PFSK-1 (cell line): Measurements from ENCODE around the gene GSC2.

Experiments used
- FOXP2 ChIP-seq: optimal IDR thresholded peaks from 2 replicates; pipeline ENCODE3; 2011; ENCODE audit warnings: borderline replicate concordance, control low read depth, inconsistent platforms; ENCODE audit not compliant: insufficient read depth; ENCODE audit errors: extremely low read length, extremely low read depth
- POLR2AphosphoS5 ChIP-seq: IDR thresholded peaks from 2 replicates; pipeline ENCODE4 v1.6.1; 2012; ENCODE audit warnings: low read depth, mild to moderate bottlenecking, control low read depth, low read length, moderate library complexity
- SIN3A ChIP-seq: IDR thresholded peaks from 2 replicates; pipeline ENCODE4 v1.6.1; 2012; ENCODE audit warnings: mild to moderate bottlenecking, low read length, moderate library complexity, borderline replicate concordance; ENCODE audit not compliant: insufficient read depth
- TAF1 ChIP-seq: IDR thresholded peaks from 2 replicates; pipeline ENCODE4 v1.6.1; 2012; ENCODE audit warnings: low read length, control low read depth, borderline replicate concordance; ENCODE audit not compliant: insufficient read depth
- TF ChIP-seq, protein P1 (sequence below), 2 experiments: IDR thresholded peaks; 2 replicates each; pipeline versions ENCODE4 v1.6.1 to v1.8.0; 2011 to 2012; ENCODE audit warnings: low read depth in 2 of 2, low read length in 2 of 2, control low read depth in 1 of 2, inconsistent platforms in 1 of 2, mild to moderate bottlenecking in 1 of 2, moderate library complexity in 1 of 2; ENCODE audit not compliant: insufficient read depth in 1 of 2

Gene GSC2

DNA sequence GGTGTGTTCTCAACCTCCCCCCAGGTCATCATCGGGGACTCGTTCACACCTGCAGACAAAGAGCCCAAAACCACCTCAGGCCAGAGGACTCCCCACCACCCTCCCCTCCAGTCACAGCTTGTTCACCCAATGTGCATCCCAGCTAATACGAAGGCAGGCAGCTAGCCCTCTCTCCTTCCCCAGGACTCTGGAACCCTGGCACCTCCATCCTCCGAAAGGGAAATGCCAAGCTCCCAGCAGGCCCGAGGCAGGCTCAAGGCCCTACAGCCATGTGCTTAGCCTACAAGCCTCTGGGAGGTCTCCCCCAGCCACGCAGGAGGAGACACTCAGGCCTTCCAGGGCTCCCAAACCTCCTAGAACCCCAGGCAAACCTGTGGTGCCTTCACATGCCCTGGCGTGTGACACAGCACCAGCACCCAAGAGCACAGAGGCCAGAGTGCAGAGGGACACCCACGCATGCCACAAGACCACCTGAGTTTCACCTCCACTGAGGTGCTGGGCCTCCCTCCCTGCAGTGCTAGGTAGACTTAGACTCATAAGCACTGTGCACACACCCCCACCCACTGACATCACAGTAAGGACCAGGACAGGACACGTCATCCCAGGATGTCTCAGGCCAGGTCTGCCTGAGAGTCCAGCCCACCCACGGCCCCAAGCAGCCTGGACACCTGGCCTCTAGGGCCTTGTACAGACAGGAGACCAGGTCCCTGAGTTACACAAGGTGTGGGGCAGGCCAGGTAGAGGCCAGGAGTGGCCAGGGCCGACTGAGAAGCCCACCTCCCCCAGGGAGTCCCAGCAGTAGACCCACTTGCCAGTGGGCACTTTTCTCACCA lies 12.5 kb downstream of the GSC2 start:
- TF ChIP-seq SIN3A = no peak
- TF ChIP-seq FOXP2 = no peak
- TF ChIP-seq, protein P1, sequence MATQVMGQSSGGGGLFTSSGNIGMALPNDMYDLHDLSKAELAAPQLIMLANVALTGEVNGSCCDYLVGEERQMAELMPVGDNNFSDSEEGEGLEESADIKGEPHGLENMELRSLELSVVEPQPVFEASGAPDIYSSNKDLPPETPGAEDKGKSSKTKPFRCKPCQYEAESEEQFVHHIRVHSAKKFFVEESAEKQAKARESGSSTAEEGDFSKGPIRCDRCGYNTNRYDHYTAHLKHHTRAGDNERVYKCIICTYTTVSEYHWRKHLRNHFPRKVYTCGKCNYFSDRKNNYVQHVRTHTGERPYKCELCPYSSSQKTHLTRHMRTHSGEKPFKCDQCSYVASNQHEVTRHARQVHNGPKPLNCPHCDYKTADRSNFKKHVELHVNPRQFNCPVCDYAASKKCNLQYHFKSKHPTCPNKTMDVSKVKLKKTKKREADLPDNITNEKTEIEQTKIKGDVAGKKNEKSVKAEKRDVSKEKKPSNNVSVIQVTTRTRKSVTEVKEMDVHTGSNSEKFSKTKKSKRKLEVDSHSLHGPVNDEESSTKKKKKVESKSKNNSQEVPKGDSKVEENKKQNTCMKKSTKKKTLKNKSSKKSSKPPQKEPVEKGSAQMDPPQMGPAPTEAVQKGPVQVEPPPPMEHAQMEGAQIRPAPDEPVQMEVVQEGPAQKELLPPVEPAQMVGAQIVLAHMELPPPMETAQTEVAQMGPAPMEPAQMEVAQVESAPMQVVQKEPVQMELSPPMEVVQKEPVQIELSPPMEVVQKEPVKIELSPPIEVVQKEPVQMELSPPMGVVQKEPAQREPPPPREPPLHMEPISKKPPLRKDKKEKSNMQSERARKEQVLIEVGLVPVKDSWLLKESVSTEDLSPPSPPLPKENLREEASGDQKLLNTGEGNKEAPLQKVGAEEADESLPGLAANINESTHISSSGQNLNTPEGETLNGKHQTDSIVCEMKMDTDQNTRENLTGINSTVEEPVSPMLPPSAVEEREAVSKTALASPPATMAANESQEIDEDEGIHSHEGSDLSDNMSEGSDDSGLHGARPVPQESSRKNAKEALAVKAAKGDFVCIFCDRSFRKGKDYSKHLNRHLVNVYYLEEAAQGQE (IDR thresholded peaks at IDR 0.05; ENCODE audit: insufficient read depth in 1 of 2, low read depth in 2 of 2, low read length in 2 of 2) = no peak
- no peak for TF ChIP-seq POLR2AphosphoS5
- TF ChIP-seq TAF1 = no peak

DNA sequence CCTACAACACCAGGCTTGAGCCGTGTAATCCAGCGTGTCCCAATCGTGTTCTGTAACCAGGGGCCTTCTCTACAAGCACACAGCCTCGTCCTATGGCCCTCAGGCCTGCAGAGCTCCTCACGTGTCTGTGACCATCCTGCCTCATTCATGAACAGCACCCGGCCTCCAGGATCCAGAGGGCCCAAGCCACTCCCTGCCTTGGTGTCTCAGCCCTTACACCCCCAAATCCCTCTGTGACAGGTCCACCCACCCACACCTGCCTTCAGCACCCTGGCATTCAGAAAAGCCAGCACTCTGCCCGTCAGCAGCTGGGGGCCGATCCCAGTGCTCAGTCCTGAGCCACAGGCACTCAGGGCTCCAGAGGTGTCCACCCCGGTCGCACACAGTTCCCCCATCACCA lies 13.2 kb downstream of the GSC2 start:
- no peak for TF ChIP-seq POLR2AphosphoS5
- no peak for TF ChIP-seq TAF1
- TF ChIP-seq, protein P1 (IDR thresholded peaks at IDR 0.05; ENCODE audit: insufficient read depth in 1 of 2, low read depth in 2 of 2, low read length in 2 of 2) = no peak
- no peak for TF ChIP-seq FOXP2
- no peak for TF ChIP-seq SIN3A

DNA sequence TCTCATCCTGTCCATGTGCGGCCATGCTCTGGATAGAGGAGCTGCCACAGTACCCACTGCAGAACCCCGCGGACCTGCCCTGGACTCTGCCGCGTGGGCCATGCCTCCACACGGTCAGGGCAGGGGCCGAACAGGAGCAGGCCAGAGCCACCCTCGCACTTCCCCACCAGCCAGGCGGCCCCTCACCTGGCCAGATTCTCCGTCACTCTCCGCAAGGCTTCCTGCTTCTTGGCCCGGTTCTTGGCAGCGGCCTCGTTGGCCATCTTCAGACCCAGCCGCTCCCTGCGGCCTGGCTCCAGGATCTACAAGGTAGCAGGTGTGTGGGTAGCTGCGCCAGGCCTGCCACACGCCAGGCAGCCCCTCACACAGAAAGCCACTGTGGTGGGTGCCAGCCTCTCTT lies 15.2 kb downstream of the GSC2 start:
- TF ChIP-seq SIN3A = no peak

- TF ChIP-seq, protein P1 (IDR thresholded peaks at IDR 0.05; ENCODE audit: insufficient read depth in 1 of 2, low read depth in 2 of 2, low read length in 2 of 2) = no peak
- TF ChIP-seq FOXP2 (no peak), TAF1 (no peak)
Measured at GRCh38 chr22:19134176-19134831, 15.8 kb downstream of the GSC2 start.

DNA sequence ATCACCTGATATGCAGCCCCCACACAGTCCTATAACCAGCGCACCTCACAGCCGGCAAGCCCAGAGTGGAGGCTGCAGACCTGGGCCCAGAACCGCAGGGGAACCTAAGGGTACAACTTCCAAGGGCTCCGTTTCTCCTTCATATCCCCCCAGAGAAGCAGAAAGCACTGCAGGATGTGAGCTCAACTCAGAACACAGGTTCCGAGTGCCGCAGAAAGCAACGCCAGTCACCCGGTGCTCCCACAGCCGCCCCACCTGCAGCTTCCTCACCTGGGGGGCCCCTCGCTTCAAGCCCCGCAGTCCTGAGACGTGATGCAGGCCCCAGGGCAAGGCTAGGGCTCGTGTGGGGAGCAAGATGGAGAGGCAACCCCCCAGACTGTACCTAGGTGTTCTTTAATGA lies 16.5 kb downstream of the GSC2 start:
- no peak for TF ChIP-seq FOXP2
- no peak for TF ChIP-seq TAF1
- TF ChIP-seq POLR2AphosphoS5 = no peak
- TF ChIP-seq, protein P1 (IDR thresholded peaks at IDR 0.05; ENCODE audit: insufficient read depth in 1 of 2, low read depth in 2 of 2, low read length in 2 of 2) = no peak
- TF ChIP-seq SIN3A = no peak
